Embryonic facial prominence (tissue), 1 donor: ENCODE data around the gene PIGN.
A peak's percentile ranks its signal among the peaks of the same experiment; 100 is the strongest.

Source experiments
- DNase-seq: peaks from one replicate; pipeline ENCODE4 v3.0.0-alpha.2; 2016; ENCODE audit errors: extremely low spot score

Gene PIGN

GRCh38 chr18:62011416-62011815 is 175.4 kb downstream of the PIGN start:
- DNase-seq: no peak

GRCh38 chr18:62009521-62009920 is 177.3 kb downstream of the PIGN start:
- DNase-seq: no peak

DNA sequence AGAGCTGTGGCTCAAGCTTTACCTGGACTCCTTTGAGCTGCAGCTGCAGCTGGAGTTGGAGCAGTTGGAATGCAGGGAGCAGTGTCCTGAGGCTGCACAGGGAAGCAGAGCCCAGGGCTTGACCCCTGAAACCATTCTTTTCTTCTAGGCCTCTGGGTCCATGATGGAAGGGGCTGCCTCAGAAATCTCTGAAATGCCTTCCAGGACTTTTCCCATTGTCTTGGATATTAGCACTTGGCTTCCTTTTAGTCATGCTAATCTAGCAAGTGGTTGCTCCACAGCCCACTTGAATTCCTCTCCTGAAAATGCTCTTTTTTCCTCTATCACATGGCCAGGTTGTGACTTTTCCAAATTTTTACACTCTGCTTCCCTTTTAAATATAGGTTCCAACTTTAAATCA is 185.5 kb downstream of the PIGN start:
- no peak for DNase-seq

- DNase-seq: peak; percentile 30
Measured at GRCh38 chr18:61998957-61999356, 187.9 kb downstream of the PIGN start.

- DNase-seq: no peak
Measured at GRCh38 chr18:61998335-61998734, 188.5 kb downstream of the PIGN start.

DNA sequence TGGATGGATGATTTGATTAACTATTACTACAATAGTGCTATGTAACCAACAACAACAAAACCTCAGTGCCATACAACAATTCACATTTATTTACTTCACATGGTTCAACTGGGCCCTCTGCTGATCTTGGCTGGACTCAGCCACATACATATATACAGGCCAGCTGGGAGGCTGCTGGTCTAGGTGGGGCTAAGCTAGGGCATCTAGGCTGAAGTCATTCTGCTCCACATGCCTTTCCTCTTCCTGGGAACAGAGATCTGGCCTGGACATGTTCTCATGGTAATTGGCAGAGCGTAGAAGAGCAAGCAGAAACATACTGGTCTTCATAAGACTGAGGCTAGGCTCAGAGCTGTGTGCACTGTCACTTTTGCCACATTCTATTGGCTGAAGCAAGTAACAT is 191.2 kb downstream of the PIGN start:
- no peak for DNase-seq

DNA sequence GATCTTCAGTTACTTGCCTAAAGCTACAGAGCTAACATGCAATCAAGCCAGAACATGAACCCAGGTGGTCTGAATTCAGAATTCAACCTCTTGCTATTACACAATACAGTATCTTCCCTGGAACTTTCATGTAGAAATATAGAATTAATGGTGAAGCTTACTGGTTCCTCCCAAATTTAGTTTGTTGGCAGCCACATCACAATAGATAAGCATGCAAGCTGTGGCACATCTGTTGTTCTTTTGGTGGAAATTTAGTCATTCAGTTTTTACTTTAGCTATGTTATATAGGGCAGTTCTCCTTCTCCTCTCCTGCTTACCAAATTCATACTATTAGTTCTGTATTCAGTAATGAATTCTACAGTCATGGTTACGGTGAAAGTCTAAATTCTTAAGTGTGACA is 193.0 kb downstream of the PIGN start:
- no peak for DNase-seq

- no peak for DNase-seq
Measured at GRCh38 chr18:61992923-61993322, 193.9 kb downstream of the PIGN start.

GRCh38 chr18:61992285-61992684 is 194.6 kb downstream of the PIGN start:
- DNase-seq: no peak

GRCh38 chr18:61991836-61992235 is 195.0 kb downstream of the PIGN start:
- no peak for DNase-seq

DNA sequence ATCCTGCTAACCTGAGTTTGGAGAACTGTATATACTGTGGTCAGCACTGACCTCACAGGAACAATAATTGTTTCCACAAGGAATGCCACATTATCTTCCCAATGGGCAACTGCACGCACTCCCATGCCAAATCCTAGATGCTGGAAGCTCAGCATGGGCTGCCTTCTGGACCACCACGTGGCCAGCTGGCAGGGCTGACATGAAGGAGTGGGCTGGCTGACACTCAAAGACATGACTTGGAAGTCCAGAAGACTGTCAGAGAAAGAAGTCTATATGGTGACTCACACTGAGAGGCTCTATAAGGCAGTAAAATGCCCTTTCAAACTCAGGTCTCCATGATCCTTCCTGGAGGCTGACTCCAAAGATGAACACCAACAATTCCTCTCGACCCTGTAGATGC is 195.7 kb downstream of the PIGN start:
- DNase-seq: no peak
